COLO668 (cell line): Measurements from ENCODE around the gene PTMA.
"Not testable (repeated sequence)": the region's sequence is repeated elsewhere in the genome, so short reads cannot be mapped to it uniquely, and the experiment has no call there.

ENCODE experiments used
- DNase-seq: peaks from one replicate; lab custom pipeline; 2025; ENCODE audit not compliant: unreplicated experiment; lab: John Stamatoyannopoulos, UW

Gene PTMA

GRCh38 chr2:231749016-231749415, 40.7 kb downstream of the PTMA start:
- DNase-seq: not testable (repeated sequence)

GRCh38 chr2:231751042-231751815, 42.9 kb downstream of the PTMA start:
- no peak for DNase-seq

GRCh38 chr2:231752061-231752460, 43.7 kb downstream of the PTMA start:
- DNase-seq: no peak

- no peak for DNase-seq
These were observed 53.4 kb downstream of the PTMA start for GRCh38 chr2:231761735-231762134.
